Colonic mucosa (tissue), 4 donors: ENCODE results near the gene BLCAP. TPM values are rescaled to one million over a fixed set of nuclear protein-coding genes. Genes with fewer than 3 reads are reported as not detected.

ENCODE experiments used
- DNase-seq: peaks from one replicate; pipeline ENCODE4 v3.0.0-alpha.2; 2020
- H3K27ac ChIP-seq: fragments of 200-600 bp; one replicate; pipeline ENCODE4 v1.8.0; 2021
- H3K27me3 ChIP-seq: fragments of 200-600 bp; one replicate; pipeline ENCODE4 v1.8.0; 2021
- H3K36me3 ChIP-seq: fragments of 200-600 bp; one replicate; pipeline ENCODE4 v1.8.0; 2021
- H3K4me1 ChIP-seq: fragments of 200-600 bp; one replicate; pipeline ENCODE4 v1.8.0; 2021; ENCODE audit warnings: mild to moderate bottlenecking
- H3K4me3 ChIP-seq: fragments of 200-600 bp; one replicate; pipeline ENCODE4 v1.8.0; 2021
- H3K9ac ChIP-seq, 2 donors: one replicate each; pipeline ENCODE4 v1.7.0; 2013; ENCODE audit warnings: control low read depth in 2 of 2, low read depth in 2 of 2, low read length in 2 of 2
- H3K9me3 ChIP-seq: fragments of 200-600 bp; one replicate; pipeline ENCODE4 v1.8.0; 2021
- intact Hi-C: fragments of 100-400 bp; cut with DNase I; formaldehyde crosslinking; loops from one replicate; pipeline ENCODE4 v1.14.1; 2022
- total RNA-seq, 2 donors: library from RNA; stranded (reverse); fragmentation: NEBNext Ultra II Directional in 1 of 2; extraction: Animal tissue kit (Norgen Biotek cat#: 25700) in 1 of 2; gene quantifications; one replicate each; pipeline ENCODE4 v1.2.1, GENCODE V29; 2021
- TF ChIP-seq, protein P1 (sequence below): fragments of 200-600 bp; IDR thresholded peaks from one replicate; pipeline ENCODE4 v1.8.0; 2022; ENCODE audit warnings: antibody characterized with exemption, mild to moderate bottlenecking
- donor health status: healthy.
- donor health status: DM: no; HTN: no; CAD: no.
- donor health status: DM: no; HTN: no; CAD: no.

The BLCAP gene
- total RNA-seq, 2 donors from 2014 or later: 87.2 to 103 TPM

DNA sequence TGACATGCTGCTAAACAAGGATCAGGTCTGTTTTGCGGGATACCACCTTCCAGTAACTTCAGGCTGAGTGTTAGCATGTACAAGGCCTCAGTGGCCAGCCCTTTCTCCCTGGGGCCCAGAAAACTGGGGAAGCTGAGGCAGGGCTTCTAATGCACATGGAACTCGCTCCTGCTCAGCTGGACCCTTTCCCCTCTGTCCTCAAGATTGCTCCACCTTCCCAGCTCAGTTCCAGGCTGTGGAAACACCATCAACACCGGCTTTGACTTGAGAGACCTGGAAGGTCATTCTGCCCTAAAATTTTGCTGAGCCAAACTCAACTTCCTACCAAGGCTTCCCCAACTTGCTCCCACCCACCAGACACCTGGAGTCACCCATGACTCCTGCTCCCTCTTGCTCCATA is 4.2 kb upstream of the BLCAP start:
- Histone ChIP-seq H3K9me3 (no peaks in the 10 kb centered on the region), H3K27me3 (no peaks in the 10 kb centered on the region), H3K4me3 (no peak overlapping the region), H3K9ac (no peak overlapping the region), H3K36me3 (no peaks in the 10 kb centered on the region), H3K27ac (no peak overlapping the region), H3K4me1 (peaks cover 9% of the 10 kb centered on the region)
- TF ChIP-seq, protein P1, sequence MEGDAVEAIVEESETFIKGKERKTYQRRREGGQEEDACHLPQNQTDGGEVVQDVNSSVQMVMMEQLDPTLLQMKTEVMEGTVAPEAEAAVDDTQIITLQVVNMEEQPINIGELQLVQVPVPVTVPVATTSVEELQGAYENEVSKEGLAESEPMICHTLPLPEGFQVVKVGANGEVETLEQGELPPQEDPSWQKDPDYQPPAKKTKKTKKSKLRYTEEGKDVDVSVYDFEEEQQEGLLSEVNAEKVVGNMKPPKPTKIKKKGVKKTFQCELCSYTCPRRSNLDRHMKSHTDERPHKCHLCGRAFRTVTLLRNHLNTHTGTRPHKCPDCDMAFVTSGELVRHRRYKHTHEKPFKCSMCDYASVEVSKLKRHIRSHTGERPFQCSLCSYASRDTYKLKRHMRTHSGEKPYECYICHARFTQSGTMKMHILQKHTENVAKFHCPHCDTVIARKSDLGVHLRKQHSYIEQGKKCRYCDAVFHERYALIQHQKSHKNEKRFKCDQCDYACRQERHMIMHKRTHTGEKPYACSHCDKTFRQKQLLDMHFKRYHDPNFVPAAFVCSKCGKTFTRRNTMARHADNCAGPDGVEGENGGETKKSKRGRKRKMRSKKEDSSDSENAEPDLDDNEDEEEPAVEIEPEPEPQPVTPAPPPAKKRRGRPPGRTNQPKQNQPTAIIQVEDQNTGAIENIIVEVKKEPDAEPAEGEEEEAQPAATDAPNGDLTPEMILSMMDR: no peak
- intact Hi-C loops: loop anchor here (2.0 to 5.0 kb wide), 3 partner anchors 145 to 335 kb away; no protein-coding TSS in a partner anchor
- DNase-seq: no peak

DNA sequence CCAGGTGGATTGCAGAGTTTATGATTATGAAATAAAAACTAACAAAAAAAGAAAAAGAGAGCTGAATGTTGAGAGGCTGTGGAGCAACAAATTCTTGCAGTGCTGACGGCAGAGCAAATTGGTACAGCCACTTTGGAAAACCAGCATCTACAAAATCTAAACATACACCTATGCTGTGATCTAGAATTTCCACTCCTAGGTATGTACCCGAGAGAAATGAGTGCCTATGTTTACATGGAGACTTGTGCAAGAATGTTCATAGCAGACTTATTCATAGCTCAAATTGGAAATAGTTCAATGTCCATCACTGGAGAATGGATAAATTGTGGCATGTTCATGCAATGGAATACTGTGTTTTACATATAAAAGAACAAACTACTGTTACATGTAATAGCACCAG is 3.0 kb upstream of the BLCAP start:
- no peak overlapping the region for H3K9ac ChIP-seq
- H3K4me3 ChIP-seq: no peak overlapping the region
- intact Hi-C loops: loop anchor here (2.0 to 5.0 kb wide), 3 partner anchors 143 to 334 kb away; no protein-coding TSS in a partner anchor
- peaks cover 9% of the 10 kb centered on the region for H3K4me1 ChIP-seq
- H3K27me3 ChIP-seq: no peaks in the 10 kb centered on the region
- H3K36me3 ChIP-seq: no peaks in the 10 kb centered on the region
- no peaks in the 10 kb centered on the region for H3K9me3 ChIP-seq
- H3K27ac ChIP-seq: no peak overlapping the region
- DNase-seq: no peak
- TF ChIP-seq, protein P1: no peak

GRCh38 chr20:37529968-37530600 is 2.4 kb upstream of the BLCAP start:
- Histone ChIP-seq H3K9me3 (no peaks in the 10 kb centered on the region), H3K4me3 (no peak overlapping the region), H3K27ac (no peak overlapping the region), H3K9ac (no peak overlapping the region), H3K4me1 (peaks cover 10% of the 10 kb centered on the region), H3K27me3 (no peaks in the 10 kb centered on the region), H3K36me3 (no peaks in the 10 kb centered on the region)
- intact Hi-C loops: loop anchor here (2.0 to 5.0 kb wide), 3 partner anchors 143 to 333 kb away; no protein-coding TSS in a partner anchor
- TF ChIP-seq, protein P1: no peak
- DNase-seq: no peak

- Histone ChIP-seq H3K9ac (no peak overlapping the region), H3K4me1 (peaks cover 16% of the 10 kb centered on the region), H3K36me3 (no peaks in the 10 kb centered on the region), H3K4me3 (no peak overlapping the region), H3K27ac (no peak overlapping the region), H3K9me3 (no peaks in the 10 kb centered on the region), H3K27me3 (no peaks in the 10 kb centered on the region)
- intact Hi-C loops: no loop called here
- TF ChIP-seq, protein P1: no peak
- no peak for DNase-seq
These were observed 1.7 kb upstream of the BLCAP start for GRCh38 chr20:37529214-37529967.

GRCh38 chr20:37528446-37529213 is 954 bp upstream of the BLCAP start:
- DNase-seq: no peak
- TF ChIP-seq, protein P1: no peak
- H3K36me3 ChIP-seq: no peaks in the 10 kb centered on the region
- peak overlapping the region; percentile 94 for H3K27ac ChIP-seq
- peaks cover 20% of the 10 kb centered on the region for H3K4me1 ChIP-seq
- intact Hi-C loops: no loop called here
- peak overlapping the region; percentile 100 for H3K4me3 ChIP-seq
- H3K9me3 ChIP-seq: no peaks in the 10 kb centered on the region
- no peaks in the 10 kb centered on the region for H3K27me3 ChIP-seq
- peak overlapping the region; percentile 94 to 97 for H3K9ac ChIP-seq
